Measurements from ENCODE around the gene NLGN3.

DNA sequence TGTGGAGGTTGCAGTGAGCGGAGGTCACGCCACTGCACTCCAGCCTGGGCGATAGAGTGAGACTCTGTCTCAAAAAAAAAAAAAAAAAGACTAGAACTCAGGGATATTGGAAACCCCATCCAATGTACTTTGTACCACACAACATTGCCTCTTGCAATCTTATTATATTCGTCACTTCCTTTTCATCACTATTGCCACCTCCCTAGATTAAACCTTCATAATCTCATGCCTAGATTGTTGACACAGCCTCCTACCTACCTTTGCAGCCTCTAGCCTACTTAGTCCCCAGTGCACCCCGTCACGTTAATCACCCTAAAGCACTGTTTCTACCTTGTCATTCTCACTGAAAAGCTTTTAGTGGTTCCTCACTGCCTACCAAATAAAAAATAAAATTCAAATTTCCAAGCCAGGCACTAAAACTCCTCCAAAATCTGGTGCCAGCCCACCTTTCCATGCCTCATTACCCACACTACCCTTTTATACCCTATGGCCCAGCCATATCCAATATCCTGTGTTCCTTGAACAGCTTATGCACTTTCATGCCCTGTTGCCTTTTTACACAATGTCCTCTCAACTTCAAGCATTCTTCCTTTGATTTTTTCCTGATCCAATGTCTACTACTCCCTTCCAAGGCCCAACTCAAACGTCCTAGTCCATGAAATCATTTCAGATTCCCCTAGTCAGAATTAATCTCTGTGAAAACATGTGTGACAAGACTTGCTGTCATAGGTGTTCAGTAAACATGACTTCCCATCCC lies 54.8 kb downstream of the NLGN3 start:
- TF ChIP-seq HDAC2 (IDR thresholded peaks at IDR 0.05) (no peak), CTCF (IDR thresholded peaks at IDR 0.05) (no peak), MAX (IDR thresholded peaks at IDR 0.05) (no peak)
